Natural killer cell (primary cell): ENCODE results near the gene HSD17B1. TPM values are rescaled to one million over a fixed set of nuclear protein-coding genes. Genes with fewer than 3 reads are reported as not detected.

Source experiments
- ATAC-seq, 3 donors: fragments of 150-1000 bp in 2 of 3; fragments of 200-7000 bp in 1 of 3; cut with Tn5 transposase; 1 replicate in 1 of 3; 2 replicates in 2 of 3; pipeline ENCODE4 v1.10.0; 2021; ENCODE audit warnings: mild to moderate bottlenecking in 2 of 3, moderate library complexity in 2 of 3
- DNase-seq, 2 donors: peaks; one replicate each; pipeline versions ENCODE4 v3.0.0 to v3.0.0-alpha.2; 2013 to 2021; ENCODE audit warnings: mixed read lengths in 1 of 2
- H3K27ac ChIP-seq: one replicate; pipeline ENCODE4 v1.5.1; 2013; ENCODE audit warnings: mild to moderate bottlenecking, low read length
- H3K27me3 ChIP-seq: one replicate; pipeline ENCODE4 v1.6.1; 2013; ENCODE audit warnings: low read length; ENCODE audit not compliant: control insufficient read depth, insufficient read depth
- H3K36me3 ChIP-seq: one replicate; pipeline ENCODE4 v1.6.1; 2013; ENCODE audit warnings: low read length; ENCODE audit not compliant: control insufficient read depth, insufficient read depth
- H3K4me1 ChIP-seq: one replicate; pipeline ENCODE4 v1.6.1; 2013; ENCODE audit warnings: low read length; ENCODE audit not compliant: control insufficient read depth, insufficient read depth
- H3K4me3 ChIP-seq: one replicate; pipeline ENCODE4 v1.5.1; 2013; ENCODE audit warnings: low read length
- H3K9me3 ChIP-seq: one replicate; pipeline ENCODE4 v1.6.1; 2013; ENCODE audit warnings: low read length; ENCODE audit not compliant: control insufficient read depth, insufficient read depth
- H3K27ac Mint-ChIP-seq, 2 donors: one replicate each; pipeline ENCODE4 v1.8.0; 2022; ENCODE audit warnings: mild to moderate bottlenecking in 2 of 2, mixed read lengths in 2 of 2, moderate library complexity in 1 of 2
- H3K27me3 Mint-ChIP-seq, 2 donors: one replicate each; pipeline ENCODE4 v1.8.0; 2022; ENCODE audit warnings: low read depth in 2 of 2, mixed read lengths in 2 of 2
- H3K36me3 Mint-ChIP-seq: one replicate; pipeline ENCODE4 v1.8.0; 2022; ENCODE audit warnings: mixed read lengths
- H3K4me1 Mint-ChIP-seq, 2 donors: one replicate each; pipeline ENCODE4 v1.8.0; 2022; ENCODE audit warnings: mixed read lengths in 2 of 2
- H3K4me3 Mint-ChIP-seq: one replicate; pipeline ENCODE4 v1.8.0; 2022; ENCODE audit warnings: mild to moderate bottlenecking, moderate library complexity, mixed read lengths
- H3K9me3 Mint-ChIP-seq, 2 donors: one replicate each; pipeline ENCODE4 v1.8.0; 2022; ENCODE audit warnings: mixed read lengths in 2 of 2
- CTCF ChIP-seq: fragments of 200-600 bp; IDR thresholded peaks from one replicate; pipeline ENCODE4 v1.8.0; 2022; ENCODE audit warnings: antibody characterized with exemption
- WGBS: methylation state at CpG from one replicate; pipeline ENCODE4 v1.1.7; 2013; ENCODE audit warnings: missing lambda C conversion rate; ENCODE audit not compliant: insufficient coverage; 5-methylcytosine and 5-hydroxymethylcytosine counted together
- intact Hi-C: fragments of 100-400 bp; cut with micrococcal nuclease; formaldehyde crosslinking; loops from one replicate; pipeline ENCODE4 v1.14.2; 2022
- total RNA-seq, 4 donors: library from RNA; stranded (reverse); fragments of 120-200 nt in 1 of 4; gene quantifications; one replicate each; pipeline versions ENCODE4 v1.2.3 to v1.2.4, GENCODE V29; 2013 to 2022

The HSD17B1 gene
- total RNA-seq, 3 donors from 2014 or later (not counting 1 experiment from before 2014, with no cell fraction given), result 0.68 to 1.6 (median 1.2) TPM

GRCh38 chr17:42535155-42536047 is 17.3 kb upstream of the HSD17B1 start:
- TF ChIP-seq CTCF, result no peak
- 49% methylated on average over 26 of the region's 26 CpGs for WGBS
- Histone ChIP-seq H3K36me3 (peaks cover 5% of the 10 kb centered on the region), H3K4me1 (peaks cover 40% of the 10 kb centered on the region), H3K27me3 (no peaks in the 10 kb centered on the region), H3K27ac (peak overlapping the region; percentile 77), H3K4me3 (peak overlapping the region; percentile 50), H3K9me3 (no peaks in the 10 kb centered on the region)
- peak overlapping the region; percentile 75 to 83 for H3K27ac Mint-ChIP-seq
- no peaks in the 10 kb centered on the region for H3K27me3 Mint-ChIP-seq
- ATAC-seq, result peak in 1 of 3 donors; percentile 11
- DNase-seq, result no peak
- intact Hi-C loops, result loop anchor here (2.0 kb wide), 1 partner anchor 19 kb away; no protein-coding TSS in a partner anchor
- no peaks in the 10 kb centered on the region for H3K9me3 Mint-ChIP-seq
- H3K4me1 Mint-ChIP-seq, result peaks cover 31 to 52% of the 10 kb centered on the region in 2 donors
- peak overlapping the region; percentile 88 for H3K4me3 Mint-ChIP-seq
- H3K36me3 Mint-ChIP-seq, result no peaks in the 10 kb centered on the region

- Histone ChIP-seq H3K9me3 (no peaks in the 10 kb centered on the region), H3K4me3 (peak within 1 kb of the TSS; percentile 54), H3K27ac (peak within 1 kb of the TSS; percentile 77), H3K36me3 (peaks cover 9% of the 10 kb centered on the region), H3K27me3 (no peaks in the 10 kb centered on the region), H3K4me1 (peaks cover 37% of the 10 kb centered on the region)
- Mint-ChIP-seq H3K27me3 (no peaks in the 10 kb centered on the region), H3K36me3 (no peaks in the 10 kb centered on the region), H3K4me3 (peak within 1 kb of the TSS; percentile 88), H3K4me1 (peaks cover 27 to 50% of the 10 kb centered on the region in 2 donors), H3K9me3 (no peaks in the 10 kb centered on the region), H3K27ac (peak within 1 kb of the TSS; percentile 75 to 83)
- WGBS, result under 1% methylated on average over 40 of the region's 40 CpGs
- ATAC-seq (peak; percentile 88 to 92 (median 88)), DNase-seq (peak; percentile 84 to 85)
- TF ChIP-seq CTCF, result no peak
- intact Hi-C loops, result loop anchor here (2.0 kb wide), 1 partner anchor 19 kb away; no protein-coding TSS in a partner anchor
Measured at GRCh38 chr17:42536048-42536371, 16.7 kb upstream of the HSD17B1 start, which contains the start of gene NAGLU. NAGLU (plus strand) TSS chr17:42536241; CDS start chr17:42536273, 32 bp downstream.

GRCh38 chr17:42536372-42537155 is 16.2 kb upstream of the HSD17B1 start:
- Mint-ChIP-seq H3K4me3 (peak overlapping the region; percentile 84), H3K9me3 (no peaks in the 10 kb centered on the region), H3K4me1 (peaks cover 22 to 46% of the 10 kb centered on the region in 2 donors), H3K27ac (peak overlapping the region in 1 of 2 donors; percentile 83), H3K27me3 (no peaks in the 10 kb centered on the region), H3K36me3 (no peaks in the 10 kb centered on the region)
- Histone ChIP-seq H3K36me3 (peaks cover 13% of the 10 kb centered on the region), H3K4me3 (peak overlapping the region; percentile 54), H3K27ac (peak overlapping the region; percentile 16), H3K27me3 (no peaks in the 10 kb centered on the region), H3K4me1 (peaks cover 34% of the 10 kb centered on the region), H3K9me3 (no peaks in the 10 kb centered on the region)
- under 1% methylated on average over 62 of the region's 65 CpGs for WGBS
- peak; percentile 60 to 75 for DNase-seq
- ATAC-seq, result peak; percentile 61 to 77 (median 62)
- intact Hi-C loops, result loop anchor here (2.0 kb wide), 1 partner anchor 18 kb away; no protein-coding TSS in a partner anchor
- TF ChIP-seq CTCF, result no peak
